ENCODE results near the gene ARPC2. TPM values are rescaled to one million over a fixed set of nuclear protein-coding genes. Genes with fewer than 3 reads are reported as not detected.
"Not testable (repeated sequence)": the region's sequence is repeated elsewhere in the genome, so short reads cannot be mapped to it uniquely, and the experiment has no call there.

ARPC2 gene
- total RNA-seq, 2 donors from 2014 or later: 567 to 656 TPM

GRCh38 chr2:218272531-218273212 is 55.7 kb downstream of the ARPC2 start:
- peaks cover 7 to 12% of the 10 kb centered on the region in 2 donors for H3K36me3 Mint-ChIP-seq
- peak; percentile 75 for DNase-seq (ENCODE audit: low spot score in 2 of 2)
- no peak overlapping the region for H3K27ac Mint-ChIP-seq
- H3K9me3 Mint-ChIP-seq: no peaks in the 10 kb centered on the region
- peak in 1 of 2 donors; percentile 9 for ATAC-seq

- not testable (repeated sequence) for H3K9me3 Mint-ChIP-seq; DNase-seq (ENCODE audit: low spot score in 2 of 2); ATAC-seq
- Mint-ChIP-seq H3K27ac (peak overlapping the region in 1 of 2 donors; percentile 74), H3K36me3 (peaks cover 7 to 12% of the 10 kb centered on the region in 2 donors)
These were observed 56.4 kb downstream of the ARPC2 start for GRCh38 chr2:218273214-218273907.

GRCh38 chr2:218273908-218274249 is 56.9 kb downstream of the ARPC2 start:
- ATAC-seq: no peak
- Mint-ChIP-seq H3K27ac (peak overlapping the region in 1 of 2 donors; percentile 74), H3K9me3 (no peaks in the 10 kb centered on the region), H3K36me3 (peaks cover 7 to 12% of the 10 kb centered on the region in 2 donors)
- no peak for DNase-seq (ENCODE audit: low spot score in 2 of 2)

GRCh38 chr2:218274586-218274985 is 57.6 kb downstream of the ARPC2 start:
- H3K36me3 Mint-ChIP-seq: peaks cover 1 to 7% of the 10 kb centered on the region in 2 donors
- no peaks in the 10 kb centered on the region for H3K9me3 Mint-ChIP-seq
- DNase-seq (ENCODE audit: low spot score in 2 of 2) (no peak), ATAC-seq (no peak)
- peak overlapping the region; percentile 13 to 74 for H3K27ac Mint-ChIP-seq

- Mint-ChIP-seq H3K36me3 (no peaks in the 10 kb centered on the region), H3K27ac (peak overlapping the region; percentile 7 to 72), H3K9me3 (no peaks in the 10 kb centered on the region)
- ATAC-seq: no peak
- no peak for DNase-seq (ENCODE audit: low spot score in 2 of 2)
These were observed 58.5 kb downstream of the ARPC2 start for GRCh38 chr2:218275371-218276072.

- no peaks in the 10 kb centered on the region for H3K36me3 Mint-ChIP-seq
- H3K27ac Mint-ChIP-seq: peak overlapping the region; percentile 7 to 83
- ATAC-seq: no peak
- H3K9me3 Mint-ChIP-seq: no peaks in the 10 kb centered on the region
- DNase-seq (ENCODE audit: low spot score in 2 of 2): no peak
These were observed 60.2 kb downstream of the ARPC2 start for GRCh38 chr2:218276986-218277755.

GRCh38 chr2:218277921-218278320 is 60.9 kb downstream of the ARPC2 start:
- Mint-ChIP-seq H3K9me3 (no peaks in the 10 kb centered on the region), H3K27ac (peak overlapping the region in 1 of 2 donors; percentile 18), H3K36me3 (no peaks in the 10 kb centered on the region)
- DNase-seq (ENCODE audit: low spot score in 2 of 2) (no peak), ATAC-seq (no peak)

- ATAC-seq: no peak
- peak overlapping the region; percentile 18 to 40 for H3K27ac Mint-ChIP-seq
- no peaks in the 10 kb centered on the region for H3K36me3 Mint-ChIP-seq
- H3K9me3 Mint-ChIP-seq: no peaks in the 10 kb centered on the region
- DNase-seq (ENCODE audit: low spot score in 2 of 2): no peak
These were observed 61.8 kb downstream of the ARPC2 start for GRCh38 chr2:218278531-218279360.

- ATAC-seq: no peak
These were observed 63.4 kb downstream of the ARPC2 start for GRCh38 chr2:218280260-218280870.

GRCh38 chr2:218281449-218281848 is 64.5 kb downstream of the ARPC2 start:
- no peak for DNase-seq (ENCODE audit: low spot score in 2 of 2)
- H3K9me3 Mint-ChIP-seq: no peaks in the 10 kb centered on the region
- no peak for ATAC-seq
- peak overlapping the region; percentile 43 to 69 for H3K27ac Mint-ChIP-seq
- H3K36me3 Mint-ChIP-seq: no peaks in the 10 kb centered on the region

More at GRCh38 chr2:218280260-218280870, 63.4 kb downstream of the ARPC2 start:
- Mint-ChIP-seq H3K9me3 (no peaks in the 10 kb centered on the region), H3K27ac (peak overlapping the region; percentile 8 to 84), H3K36me3 (no peaks in the 10 kb centered on the region)
- DNase-seq (ENCODE audit: low spot score in 2 of 2): no peak

GRCh38 chr2:218282173-218282991 is 65.4 kb downstream of the ARPC2 start:
- peak overlapping the region; percentile 47 to 90 for H3K27ac Mint-ChIP-seq
- no peak for DNase-seq (ENCODE audit: low spot score in 2 of 2)
- H3K9me3 Mint-ChIP-seq: no peaks in the 10 kb centered on the region
- H3K36me3 Mint-ChIP-seq: no peaks in the 10 kb centered on the region
- no peak for ATAC-seq

GRCh38 chr2:218284106-218284811 is 67.3 kb downstream of the ARPC2 start:
- DNase-seq (ENCODE audit: low spot score in 2 of 2) (peak; percentile 39 to 72), ATAC-seq (peak; percentile 33 to 51)
- Mint-ChIP-seq H3K9me3 (no peaks in the 10 kb centered on the region), H3K36me3 (no peaks in the 10 kb centered on the region), H3K27ac (peak overlapping the region; percentile 22 to 96)

GRCh38 chr2:218285604-218286003 is 68.6 kb downstream of the ARPC2 start:
- no peak for DNase-seq (ENCODE audit: low spot score in 2 of 2)
- Mint-ChIP-seq H3K27ac (peak overlapping the region; percentile 96), H3K9me3 (no peaks in the 10 kb centered on the region), H3K36me3 (no peaks in the 10 kb centered on the region)
- no peak for ATAC-seq

Measured in activated naive CD4-positive, alpha-beta T cell treated with anti-CD3 and anti-CD28 coated beads, Interleukin-2, amount 50 U/mL, for 72 hours (primary cell).